Fibroblast of skin of scalp (primary cell): ENCODE data around the gene ADGRD1. TPM values are rescaled to one million over a fixed set of nuclear protein-coding genes. Genes with fewer than 3 reads are reported as not detected.
"Not testable (repeated sequence)": the region's sequence is repeated elsewhere in the genome, so short reads cannot be mapped to it uniquely, and the experiment has no call there.

Experiments
- DNase-seq: peaks from one replicate; pipeline ENCODE4 v3.0.0-alpha.2; 2013
- polyA plus RNA-seq, 2 experiments: library from polyadenylated mRNA; unstranded; fragments of 120-200 nt; gene quantifications; one replicate each; pipeline ENCODE4 v1.2.1, GENCODE V29; 2013; ENCODE audit not compliant: insufficient read length in 2 of 2

Gene ADGRD1
- 0.69 TPM for polyA plus RNA-seq (2013, experiment 1 of 2; ENCODE audit: insufficient read length)
- 1.2 TPM for polyA plus RNA-seq (2013, experiment 2 of 2; ENCODE audit: insufficient read length)

DNA sequence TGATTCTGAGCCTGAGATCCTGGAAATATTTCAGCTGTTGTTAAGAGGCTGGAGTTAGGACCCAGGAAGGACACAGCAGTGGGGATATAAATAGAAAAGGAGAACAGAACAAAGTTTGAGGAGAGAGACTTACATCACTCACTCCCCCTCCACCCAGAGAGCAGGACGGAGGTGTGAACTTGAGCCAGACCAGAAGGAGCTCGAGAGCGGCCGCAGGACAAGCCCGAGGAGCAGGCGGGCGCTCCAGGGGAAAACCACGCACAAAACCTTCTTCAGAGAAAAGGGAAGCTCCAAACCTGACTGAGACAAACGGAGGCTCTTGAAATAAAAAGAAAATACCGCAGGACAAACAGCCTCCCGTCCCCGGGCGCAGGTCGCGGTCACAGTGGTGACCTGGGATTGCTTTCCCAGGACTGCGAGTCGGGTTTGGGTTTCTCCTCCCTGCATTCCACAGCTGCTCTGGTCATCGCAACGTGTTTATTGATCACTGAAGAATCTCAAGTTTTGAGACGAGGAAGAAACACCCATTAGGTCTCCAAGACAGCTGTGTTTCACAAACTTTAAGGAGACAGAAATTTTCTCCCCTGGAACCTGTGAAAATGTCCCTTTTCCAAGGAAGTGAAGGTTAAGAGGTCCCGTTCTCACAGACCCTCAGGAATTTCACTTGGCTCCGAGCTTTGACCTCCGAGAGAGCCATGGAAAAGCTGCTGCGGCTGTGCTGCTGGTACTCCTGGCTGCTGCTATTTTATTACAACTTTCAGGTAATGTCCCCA, at the start of gene ADGRD1:
Gene ADGRD1, plus strand, starts transcription at position 137 of the 773 bp plus-strand sequence. Its CDS starts 559 bp downstream, at position 696.
- DNase-seq, result peak; percentile 36

GRCh38 chr12:130904064-130904463, 49.6 kb upstream of the ADGRD1 start:
- no peak for DNase-seq

GRCh38 chr12:130904936-130905455, 48.7 kb upstream of the ADGRD1 start:
- not testable (repeated sequence) for DNase-seq

DNA sequence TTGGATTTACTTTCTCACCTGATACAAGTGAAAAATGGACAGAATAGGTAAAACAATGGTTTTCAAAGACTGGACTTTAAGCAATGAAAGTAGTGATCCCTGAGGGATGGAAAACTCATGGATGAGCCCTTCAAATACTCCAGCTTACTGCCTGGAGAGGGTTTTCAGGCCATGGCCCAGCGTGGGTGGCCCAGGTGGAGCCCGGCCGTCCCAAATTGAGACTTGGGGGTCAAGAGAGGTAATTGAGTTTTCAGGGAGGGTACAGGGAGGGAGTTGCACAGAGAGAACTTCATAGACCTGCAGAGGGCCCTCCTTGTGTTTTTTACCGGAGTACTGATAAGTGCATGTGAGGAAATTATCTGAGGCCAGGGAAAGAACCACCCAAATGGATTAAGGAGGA, 44.6 kb upstream of the ADGRD1 start:
- DNase-seq, result no peak

GRCh38 chr12:130911193-130911592, 42.5 kb upstream of the ADGRD1 start:
- no peak for DNase-seq

DNA sequence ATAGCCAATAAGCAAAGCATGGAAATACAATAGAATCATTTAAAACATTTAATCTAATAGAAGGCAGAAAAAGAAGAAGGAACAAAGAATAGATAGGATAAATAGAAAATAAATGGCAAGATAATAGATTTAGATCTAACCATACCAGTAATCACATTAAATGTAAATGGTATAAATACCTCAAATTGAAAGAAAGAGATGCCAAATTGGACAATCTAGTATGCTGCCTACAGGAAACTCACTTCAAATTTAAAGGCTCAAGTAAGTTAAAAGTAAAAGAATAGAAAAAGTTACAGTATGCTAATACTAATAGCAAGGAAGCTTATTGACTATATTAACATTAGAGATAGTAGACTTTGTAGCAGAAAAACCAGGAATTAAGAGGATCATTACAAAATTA, 41.8 kb upstream of the ADGRD1 start:
- DNase-seq, result no peak

DNA sequence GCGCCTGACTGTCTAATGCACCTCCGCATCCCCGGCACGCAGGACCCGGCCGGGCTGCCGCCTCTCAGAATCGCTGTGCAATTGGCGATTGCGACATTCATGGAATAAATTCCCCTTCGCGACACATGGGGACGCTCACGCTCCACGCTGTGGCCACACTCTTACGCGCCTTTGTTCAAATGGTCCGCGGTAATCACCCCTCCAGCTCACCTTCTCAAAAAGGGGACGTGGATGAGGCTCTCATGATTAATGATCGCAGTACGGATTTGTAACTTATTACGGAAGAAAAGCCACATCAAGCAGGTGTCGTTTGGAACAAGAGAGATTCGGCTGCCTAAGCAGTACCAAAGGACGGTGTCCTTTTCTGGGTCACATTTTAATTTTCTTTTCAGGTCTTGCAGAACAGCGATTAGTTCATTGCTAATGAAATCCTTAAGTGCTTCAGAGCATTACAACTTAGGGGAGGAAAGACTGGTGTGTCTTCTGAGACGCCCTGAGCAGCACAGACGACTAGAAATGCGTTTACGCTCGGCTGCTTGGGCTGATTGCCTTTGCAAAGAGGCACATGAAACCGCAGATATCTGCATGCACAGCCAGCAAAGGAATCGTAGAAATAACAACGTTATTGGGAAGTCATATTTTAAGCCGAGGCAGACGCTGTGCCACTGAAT, 37.3 kb upstream of the ADGRD1 start:
- peak; percentile 52 for DNase-seq

DNA sequence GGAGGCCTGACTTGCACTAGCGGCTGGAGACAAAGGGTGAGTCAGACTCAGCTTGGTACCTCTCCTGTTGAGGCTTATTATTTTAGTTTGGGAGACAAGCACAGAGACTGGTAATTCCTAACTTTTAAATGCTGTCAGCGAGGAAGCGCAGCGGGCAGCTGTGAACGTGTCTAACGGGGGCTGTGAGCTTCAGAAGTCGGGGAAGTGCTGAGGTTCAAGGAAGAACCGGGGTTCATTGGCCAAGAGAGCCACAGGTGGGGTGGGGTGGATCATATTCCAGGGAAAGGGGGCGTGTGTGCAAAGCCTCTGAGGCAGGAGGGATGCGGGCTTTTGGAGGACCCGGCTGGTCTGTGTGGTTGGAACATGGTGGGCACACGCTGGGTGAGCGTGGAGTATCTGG, 36.1 kb upstream of the ADGRD1 start:
- DNase-seq, result no peak

GRCh38 chr12:130919086-130919485, 34.6 kb upstream of the ADGRD1 start:
- DNase-seq, result no peak

DNA sequence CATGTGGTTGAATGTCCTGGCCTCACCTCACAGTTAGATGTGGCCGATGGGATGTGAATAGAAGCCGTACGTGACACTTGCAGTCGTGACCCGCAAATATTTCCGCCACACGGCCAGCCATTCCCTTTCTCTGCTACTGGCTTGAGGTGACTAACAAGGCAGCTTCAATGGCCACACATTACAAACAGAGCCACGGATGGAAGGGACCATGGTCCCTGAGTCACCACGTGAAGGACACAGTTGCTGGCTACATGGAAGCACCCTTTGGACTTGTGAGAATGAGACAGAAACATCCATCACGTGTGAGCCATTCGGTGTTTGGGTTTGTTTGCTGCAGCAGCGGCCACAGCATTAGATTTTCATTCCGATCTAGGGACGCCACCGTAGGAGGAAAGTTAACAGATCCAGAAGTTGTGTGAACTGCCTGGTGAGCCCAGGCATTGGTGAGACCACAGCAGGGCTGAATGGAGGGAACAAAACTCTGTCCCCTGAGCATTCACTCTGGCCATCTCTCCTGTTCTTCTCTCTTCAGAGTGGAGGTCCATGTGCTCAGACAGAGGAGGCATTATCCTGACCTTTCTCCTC, 33.5 kb upstream of the ADGRD1 start:
- DNase-seq, result no peak

DNA sequence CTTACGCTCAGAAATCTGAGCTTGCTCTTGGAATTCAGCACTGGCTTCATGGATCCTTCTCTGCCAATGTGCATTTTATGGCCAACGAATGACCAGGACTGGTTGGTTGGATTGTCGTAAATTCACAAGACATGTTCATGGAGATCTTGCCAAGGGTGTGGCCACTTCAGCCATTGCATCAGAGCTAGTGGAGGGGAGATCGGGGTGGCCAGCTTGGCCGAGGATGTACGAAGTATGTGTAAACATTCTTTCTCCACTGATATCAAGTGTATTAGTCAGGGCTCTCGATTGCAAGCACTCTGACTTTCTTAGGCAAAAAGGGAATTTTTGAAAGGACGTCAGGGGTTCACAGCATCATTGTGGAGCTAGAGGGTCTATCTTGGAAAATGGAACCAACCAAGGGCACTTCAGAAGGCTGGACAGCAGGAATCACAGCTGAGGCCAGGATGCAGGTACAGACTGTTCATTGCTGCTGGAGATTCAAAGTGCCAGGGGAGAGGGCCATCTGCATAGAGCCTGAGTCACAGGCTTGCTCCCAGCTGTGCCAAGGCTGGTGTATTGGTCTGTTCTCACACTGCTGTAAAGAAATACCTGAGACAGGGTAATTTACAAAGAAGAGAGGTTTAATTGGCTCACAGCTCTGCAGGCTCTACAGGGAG, 32.9 kb upstream of the ADGRD1 start:
- peak; percentile 22 for DNase-seq

GRCh38 chr12:130922511-130922953, 31.2 kb upstream of the ADGRD1 start:
- DNase-seq, result no peak

DNA sequence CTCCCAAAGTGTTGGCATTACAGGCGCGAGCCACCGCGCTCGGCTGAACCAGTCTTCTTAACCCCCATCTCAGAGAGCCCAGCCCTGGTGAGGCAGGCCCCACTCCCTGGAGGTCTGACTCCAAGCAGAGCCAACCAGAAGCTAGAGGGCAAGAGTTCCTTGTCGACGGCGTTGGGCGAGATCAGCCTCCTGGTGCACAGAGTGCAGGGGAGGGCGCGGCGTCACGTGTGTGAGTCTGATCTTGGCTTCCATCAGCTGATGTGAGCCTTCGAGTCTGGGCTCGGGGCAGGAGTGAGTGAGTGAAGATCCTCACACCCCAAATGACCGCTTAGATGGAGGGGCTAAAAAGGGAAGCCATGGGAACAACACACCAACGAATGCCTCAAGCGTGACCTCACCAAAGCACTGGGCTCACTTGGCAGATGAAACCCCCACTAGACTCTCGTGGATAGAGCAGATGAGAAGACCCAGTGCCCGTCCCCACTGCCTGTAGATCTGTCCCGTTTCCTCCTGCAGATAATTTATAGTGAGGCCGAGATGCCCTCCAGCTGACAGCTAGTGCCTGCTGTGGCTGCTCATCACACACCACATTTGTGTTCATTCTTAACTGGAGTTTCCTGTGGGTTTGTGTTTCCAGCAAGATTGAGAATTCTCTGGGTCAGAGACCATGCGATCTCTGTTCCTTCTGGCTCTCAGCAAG, 28.6 kb upstream of the ADGRD1 start:
- DNase-seq, result no peak

DNA sequence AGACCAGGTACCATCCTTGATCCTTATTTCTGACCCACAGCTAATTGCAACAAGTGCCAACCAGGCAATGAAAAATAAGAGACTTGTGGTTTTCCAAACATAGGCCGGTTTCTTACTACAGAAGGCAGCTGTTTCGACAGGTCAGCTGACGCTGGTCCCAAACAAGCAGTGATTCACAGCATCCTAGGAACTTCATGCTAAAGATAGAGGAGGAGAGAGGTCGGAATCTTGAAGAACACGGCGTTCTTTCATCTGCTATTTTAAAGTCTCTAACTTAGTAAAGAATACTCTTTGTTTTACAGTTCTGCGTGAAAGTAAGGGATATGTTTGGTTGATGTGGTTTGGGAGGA, 28.1 kb upstream of the ADGRD1 start:
- no peak for DNase-seq

- no peak for DNase-seq
These were observed 24.3 kb upstream of the ADGRD1 start for GRCh38 chr12:130929363-130929762.

GRCh38 chr12:130932061-130932930, 21.4 kb upstream of the ADGRD1 start:
- peak; percentile 49 for DNase-seq

- no peak for DNase-seq
These were observed 20.3 kb upstream of the ADGRD1 start for GRCh38 chr12:130933269-130933995.

- no peak for DNase-seq
These were observed 19.0 kb upstream of the ADGRD1 start for GRCh38 chr12:130934753-130935152.

DNA sequence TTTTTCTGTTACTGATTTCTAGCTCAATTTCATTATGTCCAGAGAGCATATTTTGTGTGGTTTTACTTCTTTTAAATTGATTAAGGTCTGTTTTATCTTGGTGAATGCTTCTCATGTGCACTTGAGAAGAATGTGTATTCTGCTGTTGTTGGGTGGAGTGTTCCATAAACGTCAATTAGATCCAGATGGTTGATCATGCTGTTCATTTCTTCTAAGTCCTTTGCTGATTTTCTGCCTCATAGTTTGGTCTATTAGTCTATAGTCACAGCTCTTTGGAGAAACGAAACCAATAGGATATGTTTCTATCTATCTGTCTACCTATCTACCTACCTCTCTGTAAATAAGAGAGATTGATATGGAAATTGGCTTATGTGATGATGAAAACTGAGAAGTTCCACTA, 17.1 kb upstream of the ADGRD1 start:
- no peak for DNase-seq

- no peak for DNase-seq
These were observed 16.6 kb upstream of the ADGRD1 start for GRCh38 chr12:130937063-130937462.
